OCI-LY7 (cell line): ENCODE results near the gene MRPL3. TPM values are rescaled to one million over a fixed set of nuclear protein-coding genes. Genes with fewer than 3 reads are reported as not detected.

Source experiments
- Bru-seq: library from RNA; stranded (reverse); fragments of 400-500 nt; gene quantifications from one replicate; lab custom pipeline; 2021; lab: Mats Ljungman, UMichigan
- BruChase-seq, 2 experiments: library from RNA; stranded (reverse); fragments of 400-500 nt; gene quantifications; one replicate each; lab custom pipeline; 2021; lab: Mats Ljungman, UMichigan
- BruUV-seq: library from RNA; stranded (reverse); fragments of 400-500 nt; replicated peaks from 2 replicates; lab custom pipeline; 2021; lab: Mats Ljungman, UMichigan
- CTCF ChIA-PET: fragments of 300-600 bp; sonication (Branson Sonifier 250); formaldehyde crosslinking; loops from one replicate; lab custom pipeline; 2022; ENCODE audit warnings: antibody characterized with exemption; ENCODE audit not compliant: unreplicated experiment; lab: Charles Lee
- POLR2A ChIA-PET: fragments of 300-600 bp; sonication (Branson Sonifier 250); formaldehyde crosslinking; loops from one replicate; lab custom pipeline; 2022; ENCODE audit warnings: antibody characterized with exemption; lab: Charles Lee
- DNase-seq: peaks from one replicate; pipeline ENCODE4 v3.0.0-alpha.2; 2015; ENCODE audit warnings: low spot score
- H2AFZ ChIP-seq: fragments of 200-600 bp; sonication (generic), shearing (Covaris generic); 2 replicates; pipeline ENCODE4 v1.6.1; 2014; ENCODE audit warnings: mild to moderate bottlenecking, antibody characterized with exemption, low read length, moderate library complexity
- H3K27ac ChIP-seq: fragments of 200-600 bp; sonication (generic); 2 replicates; pipeline ENCODE4 v1.5.1; 2014; ENCODE audit warnings: mixed run types, low read depth, mild to moderate bottlenecking, moderate library complexity, low read length, inconsistent platforms; ENCODE audit not compliant: poor library complexity, severe bottlenecking
- H3K36me3 ChIP-seq: fragments of 200-600 bp; sonication (generic); 2 replicates; pipeline ENCODE4 v1.6.1; 2014; ENCODE audit warnings: mild to moderate bottlenecking, antibody characterized with exemption, low read length, moderate library complexity, mixed read lengths; ENCODE audit not compliant: insufficient read depth
- H3K4me1 ChIP-seq: fragments of 200-600 bp; sonication (generic); 2 replicates; pipeline ENCODE4 v1.5.1; 2014; ENCODE audit warnings: mild to moderate bottlenecking, low read length; ENCODE audit not compliant: insufficient read depth, poor library complexity, severe bottlenecking
- H3K4me2 ChIP-seq: fragments of 200-600 bp; sonication (generic); 2 replicates; pipeline ENCODE4 v1.6.1; 2014; ENCODE audit warnings: mild to moderate bottlenecking, low read length
- H3K4me3 ChIP-seq: fragments of 200-600 bp; sonication (generic); 2 replicates; pipeline ENCODE4 v1.5.1; 2014; ENCODE audit warnings: mild to moderate bottlenecking, low read depth, low read length; ENCODE audit not compliant: poor library complexity, severe bottlenecking
- H3K79me2 ChIP-seq: fragments of 200-600 bp; sonication (generic); 2 replicates; pipeline ENCODE4 v1.6.1; 2016; ENCODE audit warnings: low read depth, mild to moderate bottlenecking, low read length, moderate library complexity, mixed read lengths; ENCODE audit not compliant: insufficient read depth
- H3K9me2 ChIP-seq: fragments of 200-600 bp; sonication (generic); 2 replicates; pipeline ENCODE4 v1.6.1; 2016; ENCODE audit warnings: mild to moderate bottlenecking, low read length, mixed read lengths; ENCODE audit not compliant: insufficient read depth
- H3K9me3 ChIP-seq: fragments of 200-600 bp; sonication (generic); 2 replicates; pipeline ENCODE4 v1.6.1; 2014; ENCODE audit warnings: mild to moderate bottlenecking, mixed run types, low read length, mixed read lengths
- H4K20me1 ChIP-seq: fragments of 200-600 bp; sonication (generic); 2 replicates; pipeline ENCODE4 v1.6.1; 2014; ENCODE audit warnings: mild to moderate bottlenecking, antibody characterized with exemption, low read length, moderate library complexity, mixed read lengths; ENCODE audit not compliant: insufficient read depth
- EZH2phosphoT487 ChIP-seq: fragments of 200-600 bp; sonication (generic); IDR thresholded peaks from 2 replicates; pipeline ENCODE4 v1.6.1; 2018; ENCODE audit warnings: low read depth, borderline replicate concordance, mild to moderate bottlenecking, mixed run types, antibody characterized with exemption, low read length, moderate library complexity, mixed read lengths
- intact Hi-C: fragments of 100-400 bp; cut with micrococcal nuclease; formaldehyde crosslinking; loops from one replicate; pipeline ENCODE4 v1.10.0; 2022; ENCODE audit not compliant: unreplicated experiment
- long read RNA-seq: library from polyadenylated mRNA; stranded (forward); transcript quantifications from one replicate; pipeline ENCODE4 v2.0.0, GENCODE V29; 2022
- total RNA-seq, 2 experiments: library from RNA; depleted of rRNA in 1 of 2; stranded (reverse); fragments of >200 nt in 1 of 2; shearing (Covaris generic) in 1 of 2; gene quantifications; 2 replicates each; pipeline ENCODE4 v1.2.3, GENCODE V29; 2014 to 2022
- TF ChIP-seq, protein P1 (sequence below): fragments of 200-600 bp; sonication (generic); conservative IDR thresholded peaks from 2 replicates; pipeline ENCODE4 v1.5.1; 2014; ENCODE audit warnings: mild to moderate bottlenecking, antibody characterized with exemption, low read length, moderate library complexity, mixed read lengths

MRPL3 gene
- total RNA-seq (2014; rRNA removed; shearing (Covaris generic)), result 121 and 135 TPM in 2 replicates
- total RNA-seq (2022), result 126 and 133 TPM in 2 replicates
- percentile 96 among the genes with signal in this experiment for Bru-seq, nascent RNA
- percentile 94 among the genes with signal in this experiment for BruChase-seq, experiment 1, labeled RNA remaining after a 6-hour chase
- percentile 91 among the genes with signal in this experiment for BruChase-seq, experiment 2, labeled RNA remaining after a 2-hour chase
- long read RNA-seq, transcript MRPL3-201 (10 exons, 1,706 nt), result major isoform, 134 of 149 reads
- long read RNA-seq, partial matches to known transcripts, result 5 of 149 reads
- long read RNA-seq, other reads (novel, unspliced or antisense), result 9 of 149 reads

GRCh38 chr3:131502530-131503319, at the start of gene MRPL3:
Gene MRPL3, minus strand, starts transcription at chr3:131502971. Its CDS starts 150 bp downstream, at chr3:131502821.
- intact Hi-C loops, result loop anchor here (2.0 to 5.0 kb wide), 4 partner anchors 122 to 755 kb away; partner anchors contain the start of genes ASTE1, ATP2C1, NEK11 and NUDT16
- Histone ChIP-seq H2AFZ (peak within 1 kb of the TSS; percentile 99), H3K9me3 (no peaks in the 10 kb centered on the region), H3K9me2 (no peaks in the 10 kb centered on the region), H3K36me3 (peaks cover 35% of the 10 kb centered on the region), H3K27ac (peak within 1 kb of the TSS; percentile 60), H3K4me2 (peak within 1 kb of the TSS; percentile 88), H4K20me1 (peaks cover 7% of the 10 kb centered on the region; the same call in 1 of the 2 replicates), H3K4me3 (peak within 1 kb of the TSS; percentile 99), H3K4me1 (peaks cover 19% of the 10 kb centered on the region), H3K79me2 (peaks cover 43% of the 10 kb centered on the region)
- TF ChIP-seq, protein P1, sequence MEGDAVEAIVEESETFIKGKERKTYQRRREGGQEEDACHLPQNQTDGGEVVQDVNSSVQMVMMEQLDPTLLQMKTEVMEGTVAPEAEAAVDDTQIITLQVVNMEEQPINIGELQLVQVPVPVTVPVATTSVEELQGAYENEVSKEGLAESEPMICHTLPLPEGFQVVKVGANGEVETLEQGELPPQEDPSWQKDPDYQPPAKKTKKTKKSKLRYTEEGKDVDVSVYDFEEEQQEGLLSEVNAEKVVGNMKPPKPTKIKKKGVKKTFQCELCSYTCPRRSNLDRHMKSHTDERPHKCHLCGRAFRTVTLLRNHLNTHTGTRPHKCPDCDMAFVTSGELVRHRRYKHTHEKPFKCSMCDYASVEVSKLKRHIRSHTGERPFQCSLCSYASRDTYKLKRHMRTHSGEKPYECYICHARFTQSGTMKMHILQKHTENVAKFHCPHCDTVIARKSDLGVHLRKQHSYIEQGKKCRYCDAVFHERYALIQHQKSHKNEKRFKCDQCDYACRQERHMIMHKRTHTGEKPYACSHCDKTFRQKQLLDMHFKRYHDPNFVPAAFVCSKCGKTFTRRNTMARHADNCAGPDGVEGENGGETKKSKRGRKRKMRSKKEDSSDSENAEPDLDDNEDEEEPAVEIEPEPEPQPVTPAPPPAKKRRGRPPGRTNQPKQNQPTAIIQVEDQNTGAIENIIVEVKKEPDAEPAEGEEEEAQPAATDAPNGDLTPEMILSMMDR, result no peak
- no peak for TF ChIP-seq EZH2phosphoT487
- no TSS peak for BruUV-seq
- POLR2A ChIA-PET, result no interaction called here
- peak; percentile 92 for DNase-seq
- CTCF ChIA-PET, result no interaction called here

DNA sequence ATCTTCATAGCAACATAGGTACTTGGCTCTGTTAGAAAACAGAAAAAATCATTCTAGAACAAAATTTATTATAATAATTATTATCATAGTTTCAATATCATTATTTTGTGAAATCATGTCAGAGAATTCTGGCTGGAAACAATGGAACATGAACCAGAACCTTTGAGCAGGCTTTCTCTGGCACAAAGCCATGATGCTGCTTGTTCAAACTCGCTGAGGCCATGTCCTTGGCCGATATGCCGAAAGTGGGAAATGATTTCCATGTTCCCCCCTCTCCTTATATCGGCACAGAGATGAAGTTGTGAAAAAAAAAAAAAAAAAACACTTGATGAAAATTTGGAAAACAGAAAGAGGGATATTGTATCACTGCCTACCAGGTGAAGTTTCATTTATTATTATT, 49.0 kb upstream of the MRPL3 start:
- no peaks in the 10 kb centered on the region for H3K36me3 ChIP-seq
- no peak overlapping the region for H2AFZ ChIP-seq
- TF ChIP-seq, protein P1, result no peak
- TF ChIP-seq EZH2phosphoT487, result no peak
- H3K27ac ChIP-seq, result no peak overlapping the region
- intact Hi-C loops, result no loop called here
- no peak overlapping the region for H3K4me2 ChIP-seq
- no TSS peak for BruUV-seq
- no peak overlapping the region for H3K4me3 ChIP-seq
- no peaks in the 10 kb centered on the region for H3K9me3 ChIP-seq
- H3K79me2 ChIP-seq, result no peaks in the 10 kb centered on the region
- no peaks in the 10 kb centered on the region for H3K4me1 ChIP-seq
- no peak for DNase-seq
- no peaks in the 10 kb centered on the region for H3K9me2 ChIP-seq
- H4K20me1 ChIP-seq, result no peaks in the 10 kb centered on the region
- ChIA-PET POLR2A (no interaction called here), CTCF (no interaction called here)
